Muscle of leg (tissue), 11 donors: Measurements from ENCODE around the gene MYD88. TPM values are rescaled to one million over a fixed set of nuclear protein-coding genes. Genes with fewer than 3 reads are reported as not detected.

Experiments used
- DNase-seq: peaks from one replicate; pipeline ENCODE4 v3.0.0; 2013
- H3K27ac ChIP-seq: one replicate; pipeline ENCODE4 v1.5.1; 2013; ENCODE audit warnings: mild to moderate bottlenecking, low read length, control low read depth
- H3K27me3 ChIP-seq: one replicate; pipeline ENCODE4 v1.6.1; 2013; ENCODE audit warnings: low read length; ENCODE audit not compliant: control insufficient read depth, insufficient read depth
- H3K36me3 ChIP-seq: one replicate; pipeline ENCODE4 v1.6.1; 2013; ENCODE audit warnings: low read length; ENCODE audit not compliant: control insufficient read depth, insufficient read depth
- H3K4me1 ChIP-seq: one replicate; pipeline ENCODE4 v1.6.1; 2013; ENCODE audit warnings: low read length; ENCODE audit not compliant: control insufficient read depth, insufficient read depth
- H3K4me3 ChIP-seq: one replicate; pipeline ENCODE4 v1.5.1; 2013; ENCODE audit warnings: low read length, control low read depth
- H3K9me3 ChIP-seq: replicated peaks from 2 replicates; pipeline ENCODE4 v1.6.1; 2013; ENCODE audit warnings: low read depth, low read length; ENCODE audit not compliant: control insufficient read depth
- WGBS: methylation state at CpG from one replicate; pipeline ENCODE4 v1.1.5; 2013; ENCODE audit warnings: missing lambda C conversion rate; ENCODE audit not compliant: insufficient coverage; 5-methylcytosine and 5-hydroxymethylcytosine counted together
- polyA plus RNA-seq, 8 donors: library from polyadenylated mRNA; unstranded; fragments of 120-200 nt; gene quantifications; one replicate each; pipeline versions ENCODE4 v1.2.1 to v1.2.3, GENCODE V29; 2013; ENCODE audit warnings: inconsistent platforms in 1 of 8, low replicate concordance in 1 of 8; ENCODE audit not compliant: insufficient read length in 8 of 8, insufficient read depth in 1 of 8
- total RNA-seq: library from RNA; stranded (reverse); fragments of 120-200 nt; gene quantifications from one replicate; pipeline ENCODE4 v1.2.4, GENCODE V29; 2013

The MYD88 gene
- total and polyA plus RNA-seq, 9 donors: 3.9 to 31.2 (median 22.7) TPM

DNA sequence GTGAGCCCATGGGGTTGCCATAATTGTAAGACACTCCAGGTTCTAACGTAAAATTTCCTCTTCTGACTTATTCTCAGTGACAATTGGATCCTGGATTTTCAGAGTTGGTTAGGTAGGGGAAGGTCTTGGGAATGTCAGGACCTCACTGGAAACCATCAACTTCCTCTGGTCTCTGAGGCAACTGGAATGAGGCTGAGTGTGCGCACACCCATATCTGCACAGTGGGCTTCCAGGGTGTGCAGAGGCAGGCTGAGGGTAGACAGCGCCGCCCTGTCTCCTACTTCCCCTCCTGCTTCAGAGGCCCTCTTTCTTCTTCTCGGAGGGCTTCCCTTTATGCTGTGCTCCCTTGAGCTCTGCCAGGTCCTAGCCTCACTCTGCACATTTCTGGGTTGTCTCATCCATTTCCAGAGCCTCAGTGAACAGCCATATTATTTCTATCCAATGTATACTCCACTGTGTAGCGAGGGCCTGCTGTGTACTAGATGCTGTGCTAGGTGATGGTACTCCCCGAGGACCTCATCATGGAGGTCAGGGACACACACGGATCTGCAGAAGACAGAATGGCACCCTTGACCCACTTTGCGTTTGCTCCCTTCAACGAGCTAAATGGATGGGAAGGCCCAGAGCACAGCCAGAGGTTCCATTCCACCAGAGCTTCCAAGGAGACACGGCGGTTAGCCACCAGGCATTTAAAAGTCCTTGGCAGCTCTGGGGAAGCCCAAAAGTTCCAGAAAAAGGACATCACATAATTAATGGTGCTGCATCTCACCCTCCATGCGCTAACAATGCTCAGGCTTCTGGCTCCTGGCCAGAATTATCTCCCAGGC lies 19.8 kb upstream of the MYD88 start:
- Histone ChIP-seq H3K27me3 (peaks cover 2% of the 10 kb centered on the region), H3K27ac (no peak overlapping the region), H3K36me3 (peaks cover 36% of the 10 kb centered on the region), H3K4me1 (no peaks in the 10 kb centered on the region), H3K4me3 (no peak overlapping the region), H3K9me3 (no peaks in the 10 kb centered on the region)
- WGBS: 88% methylated on average over 10 of the region's 13 CpGs
- DNase-seq: no peak

DNA sequence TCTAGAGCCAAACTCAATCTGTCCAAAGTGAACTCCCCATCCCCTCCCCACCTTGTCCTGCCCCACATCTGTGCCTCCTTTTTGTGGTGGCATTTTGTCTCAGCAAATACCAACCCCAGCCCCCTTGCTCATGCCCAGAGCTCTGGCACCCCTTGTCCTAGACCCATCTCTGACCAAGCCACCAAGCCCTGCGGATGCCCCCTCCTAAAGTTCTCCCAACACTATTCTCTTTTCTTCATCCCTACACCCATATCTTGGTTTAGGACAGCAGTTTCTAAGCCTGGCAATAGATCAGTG lies 19.3 kb upstream of the MYD88 start:
- Histone ChIP-seq H3K4me1 (no peaks in the 10 kb centered on the region), H3K27ac (no peak overlapping the region), H3K36me3 (peaks cover 38% of the 10 kb centered on the region), H3K4me3 (no peak overlapping the region), H3K27me3 (peaks cover 2% of the 10 kb centered on the region), H3K9me3 (no peaks in the 10 kb centered on the region)
- WGBS: 100% methylated on average over 1 of the region's 1 CpG
- DNase-seq: no peak

DNA sequence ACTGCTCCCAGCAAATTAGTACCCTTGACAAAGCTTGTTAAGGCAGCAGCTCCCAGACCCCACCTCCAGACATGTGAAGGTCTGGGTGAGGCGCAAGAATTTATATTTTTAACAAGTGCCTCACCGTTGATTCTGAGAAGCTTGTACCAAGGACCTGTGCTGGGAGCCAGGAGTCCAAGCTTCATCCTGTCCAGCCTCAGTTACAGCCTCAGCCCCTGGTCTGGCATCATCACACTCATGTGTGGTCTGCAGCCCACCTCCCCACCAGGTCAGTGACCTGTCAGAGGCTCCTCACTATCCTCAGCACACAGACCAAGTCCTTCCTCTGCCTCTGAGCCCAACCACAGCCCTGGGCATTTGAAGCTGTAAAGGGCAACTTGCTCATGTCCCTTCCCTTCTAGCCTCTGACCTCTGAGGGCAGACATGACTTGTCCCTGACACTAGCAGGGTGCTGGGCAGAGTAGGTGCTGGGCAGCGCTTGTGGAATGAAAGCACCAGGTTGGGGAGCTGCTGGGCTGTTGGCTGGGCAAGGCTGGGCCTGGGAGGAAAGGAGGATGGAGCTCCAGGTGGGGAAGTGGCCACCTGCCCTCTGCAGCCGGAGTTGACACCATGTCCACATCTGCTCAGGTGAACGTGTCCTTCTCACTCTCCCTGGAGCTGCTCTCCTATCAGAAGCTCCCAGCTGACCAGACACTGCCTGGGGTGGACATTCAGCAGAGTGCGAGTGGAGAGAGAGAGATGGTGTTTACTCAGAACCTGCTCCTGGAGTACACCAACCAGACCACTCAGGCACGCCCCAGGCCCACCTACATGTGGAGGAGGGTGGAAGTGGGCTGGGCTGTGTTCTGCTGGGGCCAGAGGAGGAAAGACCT lies 18.4 kb upstream of the MYD88 start:
- DNase-seq: no peak
- peaks cover 2% of the 10 kb centered on the region for H3K27me3 ChIP-seq
- no peak overlapping the region for H3K4me3 ChIP-seq
- no peaks in the 10 kb centered on the region for H3K9me3 ChIP-seq
- peaks cover 41% of the 10 kb centered on the region for H3K36me3 ChIP-seq
- H3K4me1 ChIP-seq: no peaks in the 10 kb centered on the region
- H3K27ac ChIP-seq: no peak overlapping the region
- WGBS: 89% methylated on average over 1 of the region's 7 CpGs

DNA sequence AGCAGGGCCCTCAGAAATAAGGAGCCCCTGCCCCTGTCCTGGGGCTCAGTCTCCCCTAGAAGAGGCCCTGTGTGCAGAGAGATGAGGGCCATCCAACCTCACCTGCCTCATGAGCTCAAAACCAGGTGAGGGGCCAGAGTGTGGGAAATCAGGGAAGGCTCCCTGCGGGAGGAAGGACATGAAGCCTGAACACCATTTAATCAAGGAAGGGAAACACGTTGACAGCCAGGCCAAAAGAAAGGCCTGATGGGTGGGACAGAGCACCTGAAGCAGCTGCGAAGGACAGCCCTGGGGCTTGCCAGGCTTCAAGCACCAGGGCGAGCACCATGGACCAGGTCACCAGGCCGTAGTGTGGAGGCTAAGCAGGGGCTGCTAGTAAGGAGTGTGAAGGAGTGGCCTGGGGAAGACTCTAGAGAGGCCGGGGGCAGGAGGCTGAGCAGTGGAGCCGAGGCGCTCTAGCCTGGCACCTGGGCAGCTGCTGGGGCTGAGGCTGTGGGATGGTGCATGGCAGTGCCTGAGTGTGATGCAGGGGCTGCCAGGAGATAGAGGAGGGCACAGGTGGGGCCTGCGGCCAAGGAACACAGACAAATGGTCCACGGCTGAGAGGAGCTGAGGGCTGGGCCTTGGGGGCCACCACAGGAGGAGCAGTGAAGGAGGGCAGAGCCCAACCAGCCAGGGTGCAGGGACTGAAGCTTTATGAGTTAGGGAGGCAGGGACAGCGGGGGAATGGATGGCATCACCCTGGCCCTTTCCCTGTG lies 17.6 kb upstream of the MYD88 start:
- WGBS: 82% methylated on average over 11 of the region's 11 CpGs
- DNase-seq: no peak
- Histone ChIP-seq H3K27ac (no peak overlapping the region), H3K9me3 (no peaks in the 10 kb centered on the region), H3K4me1 (no peaks in the 10 kb centered on the region), H3K4me3 (no peak overlapping the region), H3K36me3 (peaks cover 48% of the 10 kb centered on the region), H3K27me3 (no peaks in the 10 kb centered on the region)

DNA sequence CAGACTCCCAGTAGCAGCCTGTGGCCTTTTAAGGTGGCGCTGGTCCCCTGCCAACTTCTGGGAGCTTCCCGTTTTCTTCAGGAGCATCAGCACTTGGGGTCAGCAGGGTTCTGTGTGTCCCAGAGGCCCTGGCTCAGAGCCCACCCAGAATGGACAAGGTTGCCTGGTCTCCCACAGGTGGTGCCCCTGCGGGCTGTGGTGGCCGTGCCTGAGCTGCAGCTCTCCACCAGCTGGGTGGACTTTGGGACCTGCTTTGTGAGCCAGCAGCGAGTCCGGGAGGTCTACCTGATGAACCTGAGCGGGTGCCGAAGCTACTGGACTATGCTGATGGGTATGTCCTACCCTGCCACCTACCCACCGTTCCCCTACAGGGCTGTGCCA lies 17.0 kb upstream of the MYD88 start:
- no peak overlapping the region for H3K27ac ChIP-seq
- no peaks in the 10 kb centered on the region for H3K4me1 ChIP-seq
- peaks cover 54% of the 10 kb centered on the region for H3K36me3 ChIP-seq
- WGBS: 87% methylated on average over 8 of the region's 9 CpGs
- H3K27me3 ChIP-seq: no peaks in the 10 kb centered on the region
- H3K4me3 ChIP-seq: no peak overlapping the region
- no peak for DNase-seq
- H3K9me3 ChIP-seq: no peaks in the 10 kb centered on the region

DNA sequence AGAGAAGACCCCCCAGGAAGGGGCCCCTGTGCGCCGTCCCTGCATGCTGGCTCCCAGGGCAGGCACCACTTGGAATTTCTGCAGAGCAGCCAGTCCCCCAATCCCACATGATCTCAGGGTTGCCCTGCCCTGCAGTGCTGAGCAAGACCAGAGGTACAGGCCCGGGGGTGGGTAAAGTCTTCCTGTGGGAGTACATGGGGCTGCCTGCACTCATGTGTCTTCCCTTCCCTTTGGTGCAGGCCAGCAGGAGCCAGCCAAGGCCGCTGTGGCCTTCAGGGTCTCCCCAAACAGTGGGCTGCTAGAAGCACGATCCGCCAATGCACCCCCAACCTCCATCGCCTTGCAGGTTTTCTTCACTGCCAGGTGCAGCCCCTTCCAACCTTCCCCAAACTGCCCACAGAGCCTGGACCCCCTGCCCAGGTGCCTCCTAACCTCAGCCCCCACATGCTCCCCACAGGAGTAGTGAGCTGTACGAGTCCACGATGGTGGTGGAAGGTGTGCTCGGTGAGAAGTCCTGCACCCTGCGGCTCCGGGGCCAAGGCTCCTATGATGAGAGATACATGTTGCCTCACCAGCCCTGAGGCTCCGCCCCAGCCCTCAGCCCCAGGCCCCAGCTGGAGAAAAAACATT lies 16.5 kb upstream of the MYD88 start:
- H3K9me3 ChIP-seq: no peaks in the 10 kb centered on the region
- no peak overlapping the region for H3K27ac ChIP-seq
- 84% methylated on average over 6 of the region's 13 CpGs for WGBS
- H3K27me3 ChIP-seq: no peaks in the 10 kb centered on the region
- no peaks in the 10 kb centered on the region for H3K4me1 ChIP-seq
- H3K4me3 ChIP-seq: no peak overlapping the region
- H3K36me3 ChIP-seq: peaks cover 59% of the 10 kb centered on the region
- no peak for DNase-seq

DNA sequence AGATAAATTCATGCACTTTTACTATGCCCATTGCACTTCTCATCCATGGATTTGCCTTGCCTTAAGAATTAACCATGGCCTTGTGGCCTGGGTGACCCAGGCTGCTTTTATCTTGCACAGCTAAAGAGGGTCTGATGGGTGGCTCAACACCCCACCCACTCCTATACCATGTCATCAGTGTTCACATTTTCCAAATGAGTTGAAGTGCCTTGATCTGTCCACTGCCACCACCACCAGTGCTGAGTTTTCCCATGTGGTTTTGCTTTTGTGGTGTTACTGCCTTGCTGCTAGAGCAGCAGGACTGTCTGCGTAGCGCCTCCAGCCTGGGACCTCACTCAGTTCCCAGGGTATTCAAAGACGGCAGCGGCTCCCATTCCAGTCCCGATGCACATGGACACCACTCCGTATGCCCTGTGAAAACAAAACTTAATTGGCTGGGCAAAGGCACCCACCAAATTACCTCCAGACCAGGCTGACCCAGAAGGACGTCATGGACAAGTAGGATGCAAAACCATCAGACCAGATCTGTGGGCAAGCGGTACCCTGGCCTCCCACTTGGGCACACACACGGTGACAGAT lies 15.7 kb upstream of the MYD88 start:
- Histone ChIP-seq H3K36me3 (peaks cover 67% of the 10 kb centered on the region), H3K9me3 (no peaks in the 10 kb centered on the region), H3K4me1 (no peaks in the 10 kb centered on the region), H3K4me3 (no peak overlapping the region), H3K27me3 (no peaks in the 10 kb centered on the region), H3K27ac (no peak overlapping the region)
- 90% methylated on average over 9 of the region's 9 CpGs for WGBS
- no peak for DNase-seq

DNA sequence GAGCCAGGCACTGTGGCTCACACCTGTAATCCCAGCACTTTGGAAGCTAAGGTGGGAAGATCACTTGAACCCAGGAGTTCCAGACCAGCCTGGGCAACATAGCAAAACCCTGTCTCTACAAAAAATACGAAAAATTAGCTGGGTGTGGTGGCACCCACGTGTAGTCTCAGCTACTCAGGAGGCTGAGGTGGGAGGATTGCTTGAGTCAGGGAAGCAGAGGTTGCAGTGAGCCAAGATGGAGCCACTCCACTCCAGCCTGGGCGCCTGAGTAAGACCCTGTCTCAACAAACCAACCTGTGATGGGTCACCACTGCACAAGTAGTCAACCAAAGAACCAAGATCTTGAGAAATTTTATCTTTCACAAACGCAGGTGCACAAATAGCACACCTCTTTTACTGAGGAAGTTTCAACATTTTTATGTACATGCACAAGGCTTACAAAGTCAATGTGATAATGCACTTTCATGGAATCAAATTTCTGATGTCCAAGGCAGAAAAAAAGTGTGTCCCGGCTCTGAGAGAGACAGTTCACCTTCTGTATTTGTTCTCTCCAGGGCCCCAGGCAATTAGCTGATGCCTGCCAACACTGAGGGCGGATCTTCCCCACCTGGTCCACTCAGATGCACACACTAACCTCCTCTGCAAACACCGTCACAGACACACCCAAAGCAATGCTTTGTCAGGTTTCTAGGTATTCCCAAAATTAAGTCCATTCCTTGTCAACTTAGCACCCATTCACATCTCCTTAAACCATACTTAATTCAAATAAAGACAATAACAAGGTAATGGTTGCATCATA lies 13.9 kb upstream of the MYD88 start:
- peaks cover 77% of the 10 kb centered on the region for H3K36me3 ChIP-seq
- H3K9me3 ChIP-seq: no peaks in the 10 kb centered on the region
- no peaks in the 10 kb centered on the region for H3K27me3 ChIP-seq
- no peak overlapping the region for H3K4me3 ChIP-seq
- H3K4me1 ChIP-seq: peaks cover under 1% of the 10 kb centered on the region
- H3K27ac ChIP-seq: no peak overlapping the region
- DNase-seq: no peak
- WGBS: 95% methylated on average over 3 of the region's 7 CpGs
